A549 (cell line): ENCODE measurements around the gene SLC9A3. TPM values are rescaled to one million over a fixed set of nuclear protein-coding genes. Genes with fewer than 3 reads are reported as not detected.

Source experiments
- ATAC-seq, 2 experiments: fragments of 200-7000 bp in 1 of 2; fragments of >200 bp in 1 of 2; cut with Nextera tagmentation in 1 of 2; cut with Tn5 transposase in 1 of 2; 3 replicates each; pipeline versions ENCODE4 v1.8.0 to v1.9.1; 2018 to 2020; ENCODE audit warnings: mild to moderate bottlenecking in 1 of 2, moderate library complexity in 1 of 2
- CTCF ChIA-PET: fragments of 300-600 bp; sonication (Branson Sonifier 250); formaldehyde crosslinking; extraction: SDS; loops from one replicate; lab custom pipeline; 2021; ENCODE audit warnings: antibody characterized with exemption, inconsistent platforms; lab: Yijun Ruan, JAX
- POLR2A ChIA-PET: fragments of 350-600 bp; formaldehyde crosslinking; extraction: SDS; loops from one replicate; lab custom pipeline; 2021; ENCODE audit warnings: antibody characterized with exemption, inconsistent platforms; lab: Yijun Ruan, JAX
- DNase-seq, 2 experiments: peaks; one replicate each; pipeline versions ENCODE4 v3.0.0 to v3.0.0-alpha.2; 2011 to 2016; ENCODE audit warnings: low read depth in 1 of 2, low spot score in 1 of 2
- FAIRE-seq: peaks from 2 replicates; lab custom pipeline; 2011; peaks lifted over from hg19 to GRCh38; lab: Jason Lieb, UNC
- H3K27ac ChIP-seq, 2 experiments: fragments of >200 bp; sonication (Bioruptor Twin); formaldehyde crosslinking; 3 replicates each; pipeline ENCODE4 v1.5.1; 2016 to 2017
- H3K4me1 ChIP-seq: fragments of >200 bp; sonication (Bioruptor Twin); formaldehyde crosslinking; 3 replicates; pipeline ENCODE4 v1.6.1; 2016
- H3K4me2 ChIP-seq: fragments of >200 bp; sonication (Bioruptor Twin); formaldehyde crosslinking; 3 replicates; pipeline ENCODE4 v1.6.1; 2016
- H3K4me3 ChIP-seq: fragments of >200 bp; sonication (Bioruptor Twin); formaldehyde crosslinking; 3 replicates; pipeline ENCODE4 v1.5.1; 2016
- H3K9me3 ChIP-seq: fragments of >200 bp; sonication (Bioruptor Twin); formaldehyde crosslinking; 3 replicates; pipeline ENCODE4 v1.6.1; 2016
- EHF ChIP-seq: fragments of 250-450 bp; sonication (Bioruptor Pico); IDR thresholded peaks from 2 replicates; pipeline ENCODE4 v1.5.0; 2020; ENCODE audit warnings: mild to moderate bottlenecking
- FOSB ChIP-seq: fragments of 250-450 bp; sonication (Bioruptor Pico); IDR thresholded peaks from 2 replicates; pipeline ENCODE4 v1.5.0; 2020; ENCODE audit warnings: mild to moderate bottlenecking, moderate library complexity
- FOXS1 ChIP-seq: fragments of 250-450 bp; sonication (Bioruptor Pico); IDR thresholded peaks from 2 replicates; pipeline ENCODE4 v1.5.0; 2020; ENCODE audit warnings: mild to moderate bottlenecking, moderate library complexity
- HDAC2 ChIP-seq: fragments of 200-600 bp; sonication (generic); IDR thresholded peaks from 2 replicates; pipeline ENCODE4 v1.6.1; 2016
- HMGXB4 ChIP-seq: fragments of 250-450 bp; sonication (Bioruptor Pico); IDR thresholded peaks from 2 replicates; pipeline ENCODE4 v1.5.0; 2021; ENCODE audit warnings: mild to moderate bottlenecking, moderate library complexity, borderline replicate concordance
- HOXB13 ChIP-seq: fragments of 250-450 bp; sonication (Bioruptor Pico); IDR thresholded peaks from 2 replicates; pipeline ENCODE4 v1.5.0; 2020; ENCODE audit warnings: low read depth, mild to moderate bottlenecking, moderate library complexity
- HOXB5 ChIP-seq: fragments of 250-450 bp; sonication (Bioruptor Pico); IDR thresholded peaks from 2 replicates; pipeline ENCODE4 v1.5.0; 2020; ENCODE audit warnings: mild to moderate bottlenecking, moderate library complexity
- JUN ChIP-seq, 2 experiments: fragments of >200 bp; sonication (Bioruptor Twin); formaldehyde crosslinking; IDR thresholded peaks; 2 replicates in 1 of 2; 3 replicates in 1 of 2; pipeline ENCODE4 v1.6.1; 2016 to 2017
- MAFK ChIP-seq: fragments of 450-650 bp; IDR thresholded peaks from 2 replicates; pipeline ENCODE4 v1.6.1; 2014; ENCODE audit not compliant: partially characterized antibody
- MAX ChIP-seq: IDR thresholded peaks from 2 replicates; pipeline ENCODE4 v1.6.1; 2012
- MAZ ChIP-seq: fragments of 150-350 bp; IDR thresholded peaks from 2 replicates; pipeline ENCODE4 v1.6.1; 2014; ENCODE audit warnings: antibody characterized with exemption, low read depth, low read length, borderline replicate concordance
- MYC ChIP-seq: IDR thresholded peaks from 2 replicates; pipeline ENCODE4 v1.6.1; 2012; ENCODE audit warnings: mild to moderate bottlenecking, inconsistent platforms, low read length, improper control_type of control experiment, borderline replicate concordance
- NPAS2 ChIP-seq: fragments of 250-450 bp; sonication (Bioruptor Pico); IDR thresholded peaks from 2 replicates; pipeline ENCODE4 v1.8.0; 2022; ENCODE audit warnings: mild to moderate bottlenecking, moderate library complexity, borderline replicate concordance
- PHF8 ChIP-seq: fragments of 200-600 bp; sonication (generic); IDR thresholded peaks from 2 replicates; pipeline ENCODE4 v1.6.1; 2016; ENCODE audit warnings: low read depth, mild to moderate bottlenecking, antibody characterized with exemption, moderate library complexity, borderline replicate concordance
- POLR2A ChIP-seq: IDR thresholded peaks from 2 replicates; pipeline ENCODE4 v1.6.1; 2012; ENCODE audit warnings: mild to moderate bottlenecking, low read length
- RNF2 ChIP-seq: fragments of 200-600 bp; sonication (generic); IDR thresholded peaks from 2 replicates; pipeline ENCODE4 v1.6.1; 2016; ENCODE audit warnings: low read depth, mild to moderate bottlenecking, antibody characterized with exemption, moderate library complexity, borderline replicate concordance
- TFCP2L1 ChIP-seq: fragments of 250-450 bp; sonication (Bioruptor Pico); IDR thresholded peaks from 2 replicates; pipeline ENCODE4 v1.5.0; 2021; ENCODE audit warnings: mild to moderate bottlenecking
- WGBS: methylation state at CpG from one replicate; pipeline ENCODE4 v1.1.6; 2017; ENCODE audit errors: missing lambda C conversion rate; 5-methylcytosine and 5-hydroxymethylcytosine counted together
- polyA plus RNA-seq, 4 experiments: library from polyadenylated mRNA; depleted of rRNA in 3 of 4; stranded (reverse); fragments of >200 nt; fragmentation: RNase III in 1 of 4; extraction: RNeasy Plus Mini Kit Qiagen cat#74134 plus additional on column Dnase treatment in 1 of 4; gene quantifications; 2 replicates in 3 of 4; 3 replicates in 1 of 4; pipeline ENCODE4 v1.2.3, GENCODE V29; 2011 to 2017
- TF ChIP-seq, protein P1 (sequence below): fragments of >200 bp; sonication (Bioruptor Twin); formaldehyde crosslinking; IDR thresholded peaks from 3 replicates; pipeline ENCODE4 v1.6.1; 2016
- TF ChIP-seq, protein P2 (sequence below): IDR thresholded peaks from 2 replicates; pipeline ENCODE4 v1.6.1; 2012; ENCODE audit warnings: low read depth, borderline replicate concordance
- TF ChIP-seq, protein P3 (sequence below): fragments of 150-350 bp; IDR thresholded peaks from 2 replicates; pipeline ENCODE4 v1.6.1; 2014; ENCODE audit warnings: low read depth, mild to moderate bottlenecking, low read length
- TF ChIP-seq, protein P4 (sequence below): fragments of >200 bp; sonication (Bioruptor Twin); formaldehyde crosslinking; IDR thresholded peaks from 2 replicates; pipeline ENCODE4 v1.6.1; 2016
- TF ChIP-seq, protein P5 (sequence below): fragments of 250-450 bp; sonication (Bioruptor Pico); IDR thresholded peaks from 2 replicates; pipeline ENCODE4 v1.5.0; 2020; ENCODE audit warnings: low read depth, mild to moderate bottlenecking, moderate library complexity

Gene SLC9A3
- polyA plus RNA-seq, 2 of the 4 experiments (the other 2 are of a cell fraction), result 1.3 TPM

DNA sequence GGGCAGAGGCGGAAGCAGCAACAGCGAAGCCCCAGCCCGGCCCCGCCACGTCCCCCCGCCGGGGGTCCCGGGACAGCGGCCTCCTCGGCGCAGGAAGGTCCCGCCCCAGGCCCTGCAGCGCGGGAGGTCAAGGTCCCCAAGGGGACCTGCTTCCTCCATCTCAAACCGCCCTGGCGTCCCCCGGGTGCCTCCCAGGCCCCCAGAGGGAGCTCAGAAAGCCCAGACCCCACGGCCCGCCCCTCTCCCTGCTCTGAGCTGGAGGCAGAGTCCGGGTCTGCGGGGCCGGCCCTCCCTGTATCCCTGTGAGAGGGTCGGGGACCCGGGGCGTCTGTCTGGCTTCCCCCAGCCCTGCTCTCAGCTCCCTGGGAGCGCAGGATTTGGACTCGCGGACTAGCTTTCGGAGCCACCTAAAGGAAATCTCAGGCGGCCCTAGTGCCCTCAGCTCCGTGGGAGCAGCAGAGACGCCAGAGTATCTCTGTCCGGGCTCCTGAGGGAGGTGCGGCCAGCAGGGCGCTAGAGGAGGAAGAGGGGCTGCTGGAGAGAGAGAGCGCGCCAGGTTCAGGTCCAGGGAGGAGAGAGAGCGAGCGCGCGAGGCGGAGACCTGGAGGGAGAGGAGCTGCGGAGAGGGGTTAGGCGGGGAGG lies 50.6 kb downstream of the SLC9A3 start:
- H3K4me1 ChIP-seq, result peaks cover 16% of the 10 kb centered on the region
- TF ChIP-seq FOSB (CRISPR knock-in tag), result no peak
- TF ChIP-seq, all 56 proteins: peak for 0
- peak; percentile 32 to 55; a peak in 5 of 6 replicates for ATAC-seq
- no peaks in the 10 kb centered on the region for H3K9me3 ChIP-seq
- peak; percentile 35 to 54 for DNase-seq
- ChIA-PET CTCF (interaction anchor here (0.8 to 1.2 kb wide), 3 partner anchors 28 to 429 kb away, joined by 3 to 7 read pairs (median 3); no protein-coding TSS in a partner anchor), POLR2A (interaction anchor here (1.3 kb wide), 1 partner anchor 138 kb away, joined by 4 read pairs; the partner anchor contains the start of gene CEP72)
- peak overlapping the region; percentile 84 for H3K4me2 ChIP-seq
- no peak for FAIRE-seq
- WGBS, result 3% methylated on average over 26 of the region's 44 CpGs
- peak overlapping the region; percentile 74 for H3K4me3 ChIP-seq
- peak overlapping the region; percentile 72 to 94 for H3K27ac ChIP-seq

GRCh38 chr5:472656-473550 lies 51.3 kb downstream of the SLC9A3 start:
- TF ChIP-seq, protein P1, sequence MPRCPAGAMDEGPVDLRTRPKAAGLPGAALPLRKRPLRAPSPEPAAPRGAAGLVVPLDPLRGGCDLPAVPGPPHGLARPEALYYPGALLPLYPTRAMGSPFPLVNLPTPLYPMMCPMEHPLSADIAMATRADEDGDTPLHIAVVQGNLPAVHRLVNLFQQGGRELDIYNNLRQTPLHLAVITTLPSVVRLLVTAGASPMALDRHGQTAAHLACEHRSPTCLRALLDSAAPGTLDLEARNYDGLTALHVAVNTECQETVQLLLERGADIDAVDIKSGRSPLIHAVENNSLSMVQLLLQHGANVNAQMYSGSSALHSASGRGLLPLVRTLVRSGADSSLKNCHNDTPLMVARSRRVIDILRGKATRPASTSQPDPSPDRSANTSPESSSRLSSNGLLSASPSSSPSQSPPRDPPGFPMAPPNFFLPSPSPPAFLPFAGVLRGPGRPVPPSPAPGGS, result peak; percentile 62; the same call in 2 of the 3 replicates
- TF ChIP-seq HDAC2 (no peak), POLR2A (peak; percentile 86), MAX (peak; percentile 96), EHF (CRISPR knock-in tag) (peak; percentile 79; the same call in 1 of the 2 replicates), TFCP2L1 (0 out of 2 replicates have a peak, but pooled peaks have one; percentile 40), HMGXB4 (CRISPR knock-in tag) (no peak), HOXB13 (CRISPR knock-in tag) (peak; percentile 76; the same call in 1 of the 2 replicates), JUN (IDR thresholded peaks at IDR 0.05) (peak in 1 of 2 experiments; percentile 45; a peak in 2 of 5 replicates), PHF8 (peak; percentile 65), RNF2 (peak; percentile 40; the same call in 1 of the 2 replicates), MAZ (no peak), FOXS1 (peak; percentile 54), MAFK (no peak), HOXB5 (peak; percentile 92), NPAS2 (peak; percentile 62; the same call in 1 of the 2 replicates), MYC (peak; percentile 68; the same call in 1 of the 2 replicates)
- TF ChIP-seq, protein P2, sequence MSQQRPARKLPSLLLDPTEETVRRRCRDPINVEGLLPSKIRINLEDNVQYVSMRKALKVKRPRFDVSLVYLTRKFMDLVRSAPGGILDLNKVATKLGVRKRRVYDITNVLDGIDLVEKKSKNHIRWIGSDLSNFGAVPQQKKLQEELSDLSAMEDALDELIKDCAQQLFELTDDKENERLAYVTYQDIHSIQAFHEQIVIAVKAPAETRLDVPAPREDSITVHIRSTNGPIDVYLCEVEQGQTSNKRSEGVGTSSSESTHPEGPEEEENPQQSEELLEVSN, result peak; percentile 96
- TF ChIP-seq, protein P3, sequence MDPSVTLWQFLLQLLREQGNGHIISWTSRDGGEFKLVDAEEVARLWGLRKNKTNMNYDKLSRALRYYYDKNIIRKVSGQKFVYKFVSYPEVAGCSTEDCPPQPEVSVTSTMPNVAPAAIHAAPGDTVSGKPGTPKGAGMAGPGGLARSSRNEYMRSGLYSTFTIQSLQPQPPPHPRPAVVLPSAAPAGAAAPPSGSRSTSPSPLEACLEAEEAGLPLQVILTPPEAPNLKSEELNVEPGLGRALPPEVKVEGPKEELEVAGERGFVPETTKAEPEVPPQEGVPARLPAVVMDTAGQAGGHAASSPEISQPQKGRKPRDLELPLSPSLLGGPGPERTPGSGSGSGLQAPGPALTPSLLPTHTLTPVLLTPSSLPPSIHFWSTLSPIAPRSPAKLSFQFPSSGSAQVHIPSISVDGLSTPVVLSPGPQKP, result no peak
- TF ChIP-seq, protein P4, sequence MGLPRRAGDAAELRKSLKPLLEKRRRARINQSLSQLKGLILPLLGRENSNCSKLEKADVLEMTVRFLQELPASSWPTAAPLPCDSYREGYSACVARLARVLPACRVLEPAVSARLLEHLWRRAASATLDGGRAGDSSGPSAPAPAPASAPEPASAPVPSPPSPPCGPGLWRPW, result no peak
- TF ChIP-seq, protein P5, sequence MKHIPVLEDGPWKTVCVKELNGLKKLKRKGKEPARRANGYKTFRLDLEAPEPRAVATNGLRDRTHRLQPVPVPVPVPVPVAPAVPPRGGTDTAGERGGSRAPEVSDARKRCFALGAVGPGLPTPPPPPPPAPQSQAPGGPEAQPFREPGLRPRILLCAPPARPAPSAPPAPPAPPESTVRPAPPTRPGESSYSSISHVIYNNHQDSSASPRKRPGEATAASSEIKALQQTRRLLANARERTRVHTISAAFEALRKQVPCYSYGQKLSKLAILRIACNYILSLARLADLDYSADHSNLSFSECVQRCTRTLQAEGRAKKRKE (CRISPR knock-in tag), result peak; percentile 75; the same call in 1 of the 2 replicates
- TF ChIP-seq, all 56 proteins: peak for 15
- Histone ChIP-seq H3K4me2 (peak overlapping the region; percentile 96), H3K4me3 (peak overlapping the region; percentile 74), H3K9me3 (no peaks in the 10 kb centered on the region), H3K4me1 (peaks cover 16% of the 10 kb centered on the region), H3K27ac (peak overlapping the region; percentile 77 to 94)
- CTCF ChIA-PET, result interaction anchor here (1.2 kb wide), 2 partner anchors 27 to 430 kb away, joined by 3 to 7 read pairs; no protein-coding TSS in a partner anchor
- DNase-seq, result peak; percentile 76 to 84
- peak; percentile 45 to 57 for ATAC-seq
- FAIRE-seq, result no peak
- POLR2A ChIA-PET, result interaction anchor here (1.3 to 2.0 kb wide), 2 partner anchors 26 to 139 kb away, joined by 4 read pairs; partner anchors contain the start of gene CEP72
- under 1% methylated on average over 22 of the region's 137 CpGs for WGBS
